Ovary (tissue), 3 donors: ENCODE measurements around the gene COL5A1.

ENCODE experiments used
- CTCF ChIP-seq, 3 donors: fragments of 450-650 bp in 2 of 3; fragments of 200-600 bp in 1 of 3; IDR thresholded peaks; one replicate each; pipeline versions ENCODE4 v1.5.1 to v1.8.0; 2016 to 2022; ENCODE audit warnings: antibody characterized with exemption in 3 of 3, mild to moderate bottlenecking in 1 of 3
- POLR2A ChIP-seq: fragments of 450-650 bp; IDR thresholded peaks from one replicate; pipeline ENCODE4 v1.6.1; 2017; ENCODE audit warnings: antibody characterized with exemption, mild to moderate bottlenecking, moderate library complexity
- donor health status: DM: no; HTN: no; CAD: no.

GRCh38 chr9:134679616-134680392 lies 38.2 kb downstream of the COL5A1 start:
- TF ChIP-seq CTCF (IDR thresholded peaks at IDR 0.05) (no peak), POLR2A (no peak)
